HFFc6 (cell line): ENCODE measurements around the gene SH3D19. TPM values are rescaled to one million over a fixed set of nuclear protein-coding genes. Genes with fewer than 3 reads are reported as not detected.

Source experiments
- DNase-seq: peaks from one replicate; pipeline ENCODE4 v3.0.0-alpha.2; 2018
- H3K27ac Mint-ChIP-seq: 2 replicates; pipeline ENCODE4 v1.8.0; 2020; ENCODE audit warnings: mild to moderate bottlenecking, mixed read lengths
- H3K27me3 Mint-ChIP-seq: 2 replicates; pipeline ENCODE4 v1.8.0; 2021; ENCODE audit warnings: mild to moderate bottlenecking, moderate library complexity, mixed read lengths; ENCODE audit not compliant: insufficient read depth
- H3K36me3 Mint-ChIP-seq: 2 replicates; pipeline ENCODE4 v1.8.0; 2021; ENCODE audit warnings: low read depth, mixed read lengths
- H3K4me1 Mint-ChIP-seq: 2 replicates; pipeline ENCODE4 v1.8.0; 2020; ENCODE audit warnings: low read depth, mixed read lengths
- H3K4me3 Mint-ChIP-seq: 2 replicates; pipeline ENCODE4 v1.8.0; 2020; ENCODE audit warnings: mild to moderate bottlenecking, moderate library complexity, mixed read lengths
- H3K9me3 Mint-ChIP-seq: 2 replicates; pipeline ENCODE4 v1.8.0; 2020; ENCODE audit warnings: mild to moderate bottlenecking, mixed read lengths
- CTCF ChIP-seq: fragments of 200-600 bp; sonication (generic); IDR thresholded peaks from 2 replicates; pipeline ENCODE4 v1.5.0; 2021; ENCODE audit warnings: antibody characterized with exemption, mild to moderate bottlenecking
- total RNA-seq, 6 experiments: library from RNA; stranded (reverse); fragmentation: NEBNext Ultra II Directional; extraction: Animal tissue kit (Norgen Biotek cat#: 25700); gene quantifications; 2 replicates in 1 of 6; 3 replicates in 5 of 6; pipeline ENCODE4 v1.2.3, GENCODE V29; 2021

Gene SH3D19
- total RNA-seq, 6 experiments from 2014 or later, result 40.2 to 52.9 (median 51.0) TPM

GRCh38 chr4:151110236-151110635, 215.2 kb downstream of the SH3D19 start:
- no peak for DNase-seq
- TF ChIP-seq CTCF, result no peak
- Mint-ChIP-seq H3K9me3 (no peaks in the 10 kb centered on the region), H3K4me3 (no peak overlapping the region), H3K27ac (no peak overlapping the region), H3K4me1 (peaks cover 17% of the 10 kb centered on the region), H3K36me3 (peaks cover 18% of the 10 kb centered on the region), H3K27me3 (no peaks in the 10 kb centered on the region)

- H3K27me3 Mint-ChIP-seq, result peaks cover 1% of the 10 kb centered on the region; the same call in 1 of the 2 replicates
- peaks cover 32% of the 10 kb centered on the region for H3K36me3 Mint-ChIP-seq
- TF ChIP-seq CTCF, result no peak
- no peak overlapping the region for H3K4me3 Mint-ChIP-seq
- peaks cover 19% of the 10 kb centered on the region for H3K4me1 Mint-ChIP-seq
- H3K27ac Mint-ChIP-seq, result peak overlapping the region; percentile 13
- no peak for DNase-seq
- H3K9me3 Mint-ChIP-seq, result no peaks in the 10 kb centered on the region
Observed at GRCh38 chr4:151107063-151107462, 218.3 kb downstream of the SH3D19 start.

- Mint-ChIP-seq H3K36me3 (peaks cover 45% of the 10 kb centered on the region), H3K9me3 (no peaks in the 10 kb centered on the region), H3K27ac (peak overlapping the region; percentile 68), H3K4me3 (no peak overlapping the region), H3K27me3 (peaks cover 1% of the 10 kb centered on the region; the same call in 1 of the 2 replicates), H3K4me1 (peaks cover 31% of the 10 kb centered on the region)
- DNase-seq, result no peak
- no peak for TF ChIP-seq CTCF
Observed at GRCh38 chr4:151105454-151106032, 219.9 kb downstream of the SH3D19 start.

GRCh38 chr4:151104621-151105020, 220.8 kb downstream of the SH3D19 start:
- Mint-ChIP-seq H3K27me3 (peaks cover 6% of the 10 kb centered on the region), H3K4me3 (no peak overlapping the region), H3K27ac (peak overlapping the region; percentile 33; the same call in 1 of the 2 replicates), H3K36me3 (peaks cover 54% of the 10 kb centered on the region), H3K9me3 (peaks cover 4% of the 10 kb centered on the region; the same call in 1 of the 2 replicates), H3K4me1 (peaks cover 36% of the 10 kb centered on the region)
- no peak for TF ChIP-seq CTCF
- DNase-seq, result no peak

GRCh38 chr4:151103758-151104157, 221.6 kb downstream of the SH3D19 start:
- no peak for DNase-seq
- peaks cover 58% of the 10 kb centered on the region for H3K36me3 Mint-ChIP-seq
- H3K4me1 Mint-ChIP-seq, result peaks cover 41% of the 10 kb centered on the region
- no peak for TF ChIP-seq CTCF
- peaks cover 4% of the 10 kb centered on the region; the same call in 1 of the 2 replicates for H3K9me3 Mint-ChIP-seq
- H3K4me3 Mint-ChIP-seq, result no peak overlapping the region
- H3K27me3 Mint-ChIP-seq, result peaks cover 10% of the 10 kb centered on the region
- H3K27ac Mint-ChIP-seq, result 0 out of 2 replicates have a peak overlapping the region, but pooled peaks have one; percentile 21
